Measurements from ENCODE around the gene ZFAND2B.

GRCh38 chr2:219218732-219219701 is 12.4 kb downstream of the ZFAND2B start, which contains the start of gene ABCB6:
- TF ChIP-seq ZNF274 (IDR thresholded peaks at IDR 0.05; ENCODE audit: low read depth, low read length) (no peak), JUND (IDR thresholded peaks at IDR 0.05) (no peak), RAD21 (IDR thresholded peaks at IDR 0.05; ENCODE audit: low read depth) (no peak), CTCF (IDR thresholded peaks at IDR 0.05 in 2 of 3, conservative IDR thresholded peaks at IDR 0.05 in 1 of 3; ENCODE audit: borderline replicate concordance in 1 of 3, insufficient read depth in 1 of 3, low read depth in 2 of 3, low read length in 2 of 3) (no peak), EZH2phosphoT487 (IDR thresholded peaks at IDR 0.05; ENCODE audit: borderline replicate concordance) (no peak), POLR2AphosphoS5 (IDR thresholded peaks at IDR 0.05; ENCODE audit: low read depth, low read length) (peak; percentile 73)
